22Rv1 (cell line): ENCODE results near the gene FREM2.

ENCODE experiments used
- ZFX ChIP-seq: fragments of 450-650 bp; IDR thresholded peaks from 2 replicates; pipeline ENCODE4 v1.6.1; 2017; ENCODE audit warnings: antibody characterized with exemption, borderline replicate concordance
- TF ChIP-seq, protein P1 (sequence below): fragments of 450-650 bp; IDR thresholded peaks from 2 replicates; pipeline ENCODE4 v1.5.1; 2017; ENCODE audit warnings: mild to moderate bottlenecking

DNA sequence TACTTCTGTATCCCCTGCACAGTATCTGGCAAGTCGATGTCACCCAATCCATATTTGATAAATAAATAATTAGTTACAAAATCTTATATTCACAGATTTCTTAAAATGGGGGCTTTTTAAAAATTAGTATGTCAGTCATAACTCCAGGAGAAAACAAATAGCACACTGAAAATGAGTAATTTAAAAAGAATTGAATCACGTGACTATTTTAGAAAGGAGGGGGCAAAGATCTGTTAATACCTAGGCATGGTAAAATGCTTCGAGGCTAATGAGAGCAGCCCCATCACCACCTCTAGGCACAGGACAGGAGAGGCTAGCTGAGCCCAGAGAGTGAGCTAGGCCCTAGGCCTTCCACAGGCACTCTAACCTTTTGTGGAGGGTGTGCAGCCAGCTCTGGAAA, 94.7 kb downstream of the FREM2 start:
- TF ChIP-seq, protein P1, sequence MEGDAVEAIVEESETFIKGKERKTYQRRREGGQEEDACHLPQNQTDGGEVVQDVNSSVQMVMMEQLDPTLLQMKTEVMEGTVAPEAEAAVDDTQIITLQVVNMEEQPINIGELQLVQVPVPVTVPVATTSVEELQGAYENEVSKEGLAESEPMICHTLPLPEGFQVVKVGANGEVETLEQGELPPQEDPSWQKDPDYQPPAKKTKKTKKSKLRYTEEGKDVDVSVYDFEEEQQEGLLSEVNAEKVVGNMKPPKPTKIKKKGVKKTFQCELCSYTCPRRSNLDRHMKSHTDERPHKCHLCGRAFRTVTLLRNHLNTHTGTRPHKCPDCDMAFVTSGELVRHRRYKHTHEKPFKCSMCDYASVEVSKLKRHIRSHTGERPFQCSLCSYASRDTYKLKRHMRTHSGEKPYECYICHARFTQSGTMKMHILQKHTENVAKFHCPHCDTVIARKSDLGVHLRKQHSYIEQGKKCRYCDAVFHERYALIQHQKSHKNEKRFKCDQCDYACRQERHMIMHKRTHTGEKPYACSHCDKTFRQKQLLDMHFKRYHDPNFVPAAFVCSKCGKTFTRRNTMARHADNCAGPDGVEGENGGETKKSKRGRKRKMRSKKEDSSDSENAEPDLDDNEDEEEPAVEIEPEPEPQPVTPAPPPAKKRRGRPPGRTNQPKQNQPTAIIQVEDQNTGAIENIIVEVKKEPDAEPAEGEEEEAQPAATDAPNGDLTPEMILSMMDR, result no peak
- no peak for TF ChIP-seq ZFX
